ENCODE results near the gene TXNL4A.

The TXNL4A gene

DNA sequence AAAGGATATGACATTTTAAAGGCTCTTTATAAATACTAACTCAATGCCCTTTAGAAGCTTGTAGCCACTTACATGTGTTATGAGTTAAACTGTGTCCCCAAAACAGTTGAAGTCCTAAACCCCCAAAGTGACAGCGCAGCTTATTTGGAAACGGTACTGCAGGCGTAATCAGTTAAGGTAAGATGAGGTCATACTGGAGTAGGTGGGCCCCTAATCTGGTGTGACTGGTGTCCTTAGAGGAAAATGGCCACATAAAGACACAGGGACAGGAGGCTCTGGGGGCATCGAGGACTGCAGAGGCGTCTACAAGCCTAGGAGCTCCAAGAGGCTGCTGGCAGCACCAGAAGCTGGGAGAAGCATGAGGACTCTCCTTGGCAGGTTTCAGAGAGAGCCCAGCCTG lies 8.5 kb downstream of the TXNL4A start:
- Histone ChIP-seq H3K4me1 (ENCODE audit: low read depth, poor library complexity, severe bottlenecking) (peaks cover 5% of the 10 kb centered on the region), H3K27me3 (ENCODE audit: insufficient read depth, low read depth) (no peaks in the 10 kb centered on the region), H3K36me3 (ENCODE audit: insufficient read depth) (peaks cover 6% of the 10 kb centered on the region; the same call in 1 of the 2 replicates), H3K79me2 (ENCODE audit: insufficient read depth, low read depth) (peaks cover 100% of the 10 kb centered on the region), H4K20me1 (ENCODE audit: insufficient read depth) (peaks cover 60% of the 10 kb centered on the region), H2AFZ (ENCODE audit: low read depth) (no peak overlapping the region), H3K4me2 (no peak overlapping the region), H3K9ac (no peak overlapping the region), H3K27ac (no peak overlapping the region), H3K4me3 (IDR thresholded peaks at IDR 0.05; ENCODE audit: insufficient read depth, low read depth, low read length) (no peak overlapping the region)
- TF ChIP-seq, protein P1, sequence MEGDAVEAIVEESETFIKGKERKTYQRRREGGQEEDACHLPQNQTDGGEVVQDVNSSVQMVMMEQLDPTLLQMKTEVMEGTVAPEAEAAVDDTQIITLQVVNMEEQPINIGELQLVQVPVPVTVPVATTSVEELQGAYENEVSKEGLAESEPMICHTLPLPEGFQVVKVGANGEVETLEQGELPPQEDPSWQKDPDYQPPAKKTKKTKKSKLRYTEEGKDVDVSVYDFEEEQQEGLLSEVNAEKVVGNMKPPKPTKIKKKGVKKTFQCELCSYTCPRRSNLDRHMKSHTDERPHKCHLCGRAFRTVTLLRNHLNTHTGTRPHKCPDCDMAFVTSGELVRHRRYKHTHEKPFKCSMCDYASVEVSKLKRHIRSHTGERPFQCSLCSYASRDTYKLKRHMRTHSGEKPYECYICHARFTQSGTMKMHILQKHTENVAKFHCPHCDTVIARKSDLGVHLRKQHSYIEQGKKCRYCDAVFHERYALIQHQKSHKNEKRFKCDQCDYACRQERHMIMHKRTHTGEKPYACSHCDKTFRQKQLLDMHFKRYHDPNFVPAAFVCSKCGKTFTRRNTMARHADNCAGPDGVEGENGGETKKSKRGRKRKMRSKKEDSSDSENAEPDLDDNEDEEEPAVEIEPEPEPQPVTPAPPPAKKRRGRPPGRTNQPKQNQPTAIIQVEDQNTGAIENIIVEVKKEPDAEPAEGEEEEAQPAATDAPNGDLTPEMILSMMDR (conservative IDR thresholded peaks at IDR 0.05; ENCODE audit: low read depth, low read length), result no peak

DNA sequence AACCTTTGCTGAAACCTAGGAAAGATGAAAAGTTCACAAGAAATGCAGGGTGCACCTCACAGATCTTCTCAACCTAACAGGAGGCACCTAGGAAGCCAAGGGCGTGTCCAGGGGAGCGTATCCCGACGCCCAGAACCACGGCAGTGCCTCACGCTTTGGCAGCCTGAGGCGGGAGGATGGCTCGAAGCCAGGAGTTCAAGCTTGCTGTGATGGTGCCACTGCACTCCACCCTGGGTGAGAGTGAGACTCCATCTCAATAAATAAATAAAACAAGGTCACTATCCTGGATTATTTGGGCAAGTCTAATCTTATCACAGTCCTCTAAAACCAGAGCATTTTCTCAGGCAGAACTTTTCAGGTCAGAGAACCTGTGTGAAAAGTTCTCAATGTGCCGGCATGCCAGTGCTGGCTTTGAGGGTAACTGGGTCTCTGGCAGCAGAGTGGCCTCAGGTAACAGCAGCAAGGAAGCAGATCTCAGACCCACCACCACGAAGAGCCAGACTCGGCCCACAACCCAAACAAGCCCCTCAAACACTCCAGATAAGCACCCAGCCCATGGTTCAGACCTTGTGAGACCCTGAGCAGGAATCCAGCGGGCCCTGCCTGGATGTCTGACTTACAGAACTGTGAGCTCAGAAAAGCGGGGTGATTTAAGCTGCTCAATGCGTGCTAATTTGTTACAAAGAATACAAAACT lies 12.2 kb downstream of the TXNL4A start:
- TF ChIP-seq, protein P1 (conservative IDR thresholded peaks at IDR 0.05; ENCODE audit: low read depth, low read length), result no peak
- no peak overlapping the region for H3K9ac ChIP-seq
- peaks cover 85% of the 10 kb centered on the region for H3K79me2 ChIP-seq (ENCODE audit: insufficient read depth, low read depth)
- peaks cover 15% of the 10 kb centered on the region; the same call in 1 of the 2 replicates for H3K36me3 ChIP-seq (ENCODE audit: insufficient read depth)
- no peak overlapping the region for H3K4me2 ChIP-seq
- H3K27me3 ChIP-seq (ENCODE audit: insufficient read depth, low read depth), result no peaks in the 10 kb centered on the region
- H3K27ac ChIP-seq, result no peak overlapping the region
- H4K20me1 ChIP-seq (ENCODE audit: insufficient read depth), result peaks cover 28% of the 10 kb centered on the region; the same call in 1 of the 2 replicates
- H3K4me3 ChIP-seq (IDR thresholded peaks at IDR 0.05; ENCODE audit: insufficient read depth, low read depth, low read length), result no peak overlapping the region
- no peak overlapping the region for H2AFZ ChIP-seq (ENCODE audit: low read depth)
- no peaks in the 10 kb centered on the region for H3K4me1 ChIP-seq (ENCODE audit: low read depth, poor library complexity, severe bottlenecking)

DNA sequence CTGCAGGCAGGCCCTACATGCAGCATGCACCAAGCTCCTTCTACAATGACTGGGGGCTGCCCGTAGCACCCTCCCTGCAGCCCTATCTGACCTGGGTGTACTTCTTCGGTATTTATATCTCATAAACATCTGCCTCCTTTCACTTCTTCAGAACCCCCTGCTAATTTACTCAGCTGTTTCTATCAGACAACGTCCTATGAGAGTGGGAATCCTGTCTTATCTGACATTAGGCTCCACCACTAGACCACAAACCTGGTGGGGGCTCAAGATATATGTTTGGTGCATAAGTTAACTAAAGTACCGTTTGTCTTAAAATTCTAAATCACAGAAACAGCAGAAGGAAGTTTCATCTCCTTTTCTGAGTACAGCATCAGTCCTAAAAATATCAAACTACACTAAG lies 13.3 kb downstream of the TXNL4A start:
- no peak overlapping the region for H3K4me3 ChIP-seq (IDR thresholded peaks at IDR 0.05; ENCODE audit: insufficient read depth, low read depth, low read length)
- no peak overlapping the region for H3K9ac ChIP-seq
- no peak overlapping the region for H3K4me2 ChIP-seq
- TF ChIP-seq, protein P1 (conservative IDR thresholded peaks at IDR 0.05; ENCODE audit: low read depth, low read length), result no peak
- peaks cover 15% of the 10 kb centered on the region; the same call in 1 of the 2 replicates for H3K36me3 ChIP-seq (ENCODE audit: insufficient read depth)
- peaks cover 17% of the 10 kb centered on the region; the same call in 1 of the 2 replicates for H4K20me1 ChIP-seq (ENCODE audit: insufficient read depth)
- H3K27me3 ChIP-seq (ENCODE audit: insufficient read depth, low read depth), result no peaks in the 10 kb centered on the region
- no peak overlapping the region for H2AFZ ChIP-seq (ENCODE audit: low read depth)
- no peaks in the 10 kb centered on the region for H3K4me1 ChIP-seq (ENCODE audit: low read depth, poor library complexity, severe bottlenecking)
- peaks cover 74% of the 10 kb centered on the region for H3K79me2 ChIP-seq (ENCODE audit: insufficient read depth, low read depth)
- H3K27ac ChIP-seq, result no peak overlapping the region

DNA sequence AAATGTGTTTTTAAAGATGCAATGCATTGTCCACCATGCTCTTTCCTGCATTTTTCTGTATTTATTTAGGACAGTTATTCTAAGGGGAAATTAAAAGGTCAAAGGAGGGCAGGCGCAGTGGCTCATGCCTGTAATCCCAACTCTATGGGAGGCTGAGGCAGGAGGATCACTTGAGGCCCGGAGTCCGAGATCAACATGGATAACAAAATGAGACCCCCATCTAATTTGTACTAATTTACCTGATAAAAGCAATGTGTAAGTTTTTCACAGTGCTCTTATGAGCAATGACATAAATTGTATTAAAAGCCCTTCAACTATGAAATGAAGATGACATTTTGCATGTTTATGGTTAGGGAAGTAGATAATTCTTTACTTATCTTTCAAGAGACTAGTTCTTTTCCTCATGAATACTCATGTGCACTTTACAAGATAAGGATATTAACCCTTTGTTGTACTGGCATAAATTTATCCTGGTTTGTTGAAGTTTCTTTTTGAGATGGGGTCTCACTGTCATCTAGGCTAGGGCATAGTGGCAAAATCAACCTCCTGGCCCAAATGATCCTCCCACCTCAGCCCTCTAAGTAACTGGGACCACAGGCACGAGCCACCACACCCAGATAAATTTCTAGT lies 14.2 kb downstream of the TXNL4A start:
- Histone ChIP-seq H2AFZ (ENCODE audit: low read depth) (no peak overlapping the region), H3K4me1 (ENCODE audit: low read depth, poor library complexity, severe bottlenecking) (no peaks in the 10 kb centered on the region), H3K79me2 (ENCODE audit: insufficient read depth, low read depth) (peaks cover 65% of the 10 kb centered on the region), H3K36me3 (ENCODE audit: insufficient read depth) (peaks cover 9% of the 10 kb centered on the region; the same call in 1 of the 2 replicates), H3K9ac (no peak overlapping the region), H3K4me2 (no peak overlapping the region), H4K20me1 (ENCODE audit: insufficient read depth) (peaks cover 8% of the 10 kb centered on the region; the same call in 1 of the 2 replicates), H3K27me3 (ENCODE audit: insufficient read depth, low read depth) (no peaks in the 10 kb centered on the region), H3K27ac (no peak overlapping the region), H3K4me3 (IDR thresholded peaks at IDR 0.05; ENCODE audit: insufficient read depth, low read depth, low read length) (no peak overlapping the region)
- TF ChIP-seq, protein P1 (conservative IDR thresholded peaks at IDR 0.05; ENCODE audit: low read depth, low read length), result no peak
